Colonic mucosa (tissue), 4 donors: ENCODE results near the gene GARIN3. TPM values are rescaled to one million over a fixed set of nuclear protein-coding genes. Genes with fewer than 3 reads are reported as not detected.

ENCODE experiments used
- DNase-seq: peaks from one replicate; pipeline ENCODE4 v3.0.0-alpha.2; 2020
- H3K27ac ChIP-seq: fragments of 200-600 bp; one replicate; pipeline ENCODE4 v1.8.0; 2021
- H3K27me3 ChIP-seq: fragments of 200-600 bp; one replicate; pipeline ENCODE4 v1.8.0; 2021
- H3K36me3 ChIP-seq: fragments of 200-600 bp; one replicate; pipeline ENCODE4 v1.8.0; 2021
- H3K4me1 ChIP-seq: fragments of 200-600 bp; one replicate; pipeline ENCODE4 v1.8.0; 2021; ENCODE audit warnings: mild to moderate bottlenecking
- H3K4me3 ChIP-seq: fragments of 200-600 bp; one replicate; pipeline ENCODE4 v1.8.0; 2021
- H3K9ac ChIP-seq, 2 donors: one replicate each; pipeline ENCODE4 v1.7.0; 2013; ENCODE audit warnings: control low read depth in 2 of 2, low read depth in 2 of 2, low read length in 2 of 2
- H3K9me3 ChIP-seq: fragments of 200-600 bp; one replicate; pipeline ENCODE4 v1.8.0; 2021
- intact Hi-C: fragments of 100-400 bp; cut with DNase I; formaldehyde crosslinking; loops from one replicate; pipeline ENCODE4 v1.14.1; 2022
- total RNA-seq, 2 donors: library from RNA; stranded (reverse); fragmentation: NEBNext Ultra II Directional in 1 of 2; extraction: Animal tissue kit (Norgen Biotek cat#: 25700) in 1 of 2; gene quantifications; one replicate each; pipeline ENCODE4 v1.2.1, GENCODE V29; 2021
- TF ChIP-seq, protein P1 (sequence below): fragments of 200-600 bp; IDR thresholded peaks from one replicate; pipeline ENCODE4 v1.8.0; 2022; ENCODE audit warnings: antibody characterized with exemption, mild to moderate bottlenecking
- donor health status: healthy.
- donor health status: DM: no; HTN: no; CAD: no.
- donor health status: DM: no; HTN: no; CAD: no.

GARIN3 gene
- total RNA-seq, 2 donors from 2014 or later, result not detected

DNA sequence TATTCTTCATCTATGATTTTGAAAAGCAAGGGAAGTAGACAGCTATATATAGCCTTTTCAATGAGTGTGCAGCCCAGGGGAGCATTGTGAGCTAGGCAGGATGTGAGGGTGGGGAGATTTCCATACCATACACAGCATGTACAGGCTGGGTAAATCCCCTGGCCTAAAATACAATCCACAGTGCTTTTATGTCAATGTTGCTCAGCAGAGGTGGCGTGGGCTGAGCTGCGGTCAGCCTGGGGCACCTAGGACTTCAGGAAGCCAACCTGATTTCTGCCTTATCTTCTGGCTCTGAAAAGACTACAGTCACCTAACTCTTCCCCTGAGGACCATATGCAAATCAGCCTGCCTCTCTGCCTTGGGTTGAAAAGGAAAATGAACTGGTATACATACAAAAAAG, 6.3 kb upstream of the GARIN3 start:
- Histone ChIP-seq H3K27ac (no peak overlapping the region), H3K9ac (no peak overlapping the region), H3K4me1 (no peaks in the 10 kb centered on the region), H3K9me3 (no peaks in the 10 kb centered on the region), H3K27me3 (no peaks in the 10 kb centered on the region), H3K36me3 (no peaks in the 10 kb centered on the region), H3K4me3 (no peak overlapping the region)
- intact Hi-C loops, result no loop called here
- no peak for DNase-seq
- TF ChIP-seq, protein P1, sequence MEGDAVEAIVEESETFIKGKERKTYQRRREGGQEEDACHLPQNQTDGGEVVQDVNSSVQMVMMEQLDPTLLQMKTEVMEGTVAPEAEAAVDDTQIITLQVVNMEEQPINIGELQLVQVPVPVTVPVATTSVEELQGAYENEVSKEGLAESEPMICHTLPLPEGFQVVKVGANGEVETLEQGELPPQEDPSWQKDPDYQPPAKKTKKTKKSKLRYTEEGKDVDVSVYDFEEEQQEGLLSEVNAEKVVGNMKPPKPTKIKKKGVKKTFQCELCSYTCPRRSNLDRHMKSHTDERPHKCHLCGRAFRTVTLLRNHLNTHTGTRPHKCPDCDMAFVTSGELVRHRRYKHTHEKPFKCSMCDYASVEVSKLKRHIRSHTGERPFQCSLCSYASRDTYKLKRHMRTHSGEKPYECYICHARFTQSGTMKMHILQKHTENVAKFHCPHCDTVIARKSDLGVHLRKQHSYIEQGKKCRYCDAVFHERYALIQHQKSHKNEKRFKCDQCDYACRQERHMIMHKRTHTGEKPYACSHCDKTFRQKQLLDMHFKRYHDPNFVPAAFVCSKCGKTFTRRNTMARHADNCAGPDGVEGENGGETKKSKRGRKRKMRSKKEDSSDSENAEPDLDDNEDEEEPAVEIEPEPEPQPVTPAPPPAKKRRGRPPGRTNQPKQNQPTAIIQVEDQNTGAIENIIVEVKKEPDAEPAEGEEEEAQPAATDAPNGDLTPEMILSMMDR, result no peak

DNA sequence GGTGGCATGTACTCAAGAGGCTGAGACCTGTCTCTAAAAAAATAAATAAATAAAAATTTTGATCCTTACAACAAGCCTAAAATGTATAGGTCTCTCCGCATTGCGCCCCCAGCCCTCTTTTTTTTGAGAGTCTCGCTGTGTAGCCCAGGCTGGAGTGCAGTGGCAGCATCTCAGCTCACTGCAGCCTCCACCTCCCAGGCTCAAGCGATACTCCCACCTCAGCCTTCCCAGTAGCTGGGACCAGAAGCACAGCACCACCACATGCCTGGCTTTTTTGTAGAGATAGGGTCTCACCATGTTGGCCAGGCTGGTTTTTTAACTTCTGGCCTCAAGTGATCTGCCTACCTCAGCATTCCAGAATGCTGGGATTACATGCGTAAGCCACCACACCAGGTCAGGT, 2.2 kb upstream of the GARIN3 start:
- Histone ChIP-seq H3K4me3 (no peak overlapping the region), H3K27ac (no peak overlapping the region), H3K9ac (no peak overlapping the region), H3K9me3 (no peaks in the 10 kb centered on the region), H3K36me3 (no peaks in the 10 kb centered on the region), H3K4me1 (no peaks in the 10 kb centered on the region), H3K27me3 (no peaks in the 10 kb centered on the region)
- intact Hi-C loops, result no loop called here
- TF ChIP-seq, protein P1, result no peak
- DNase-seq, result no peak

DNA sequence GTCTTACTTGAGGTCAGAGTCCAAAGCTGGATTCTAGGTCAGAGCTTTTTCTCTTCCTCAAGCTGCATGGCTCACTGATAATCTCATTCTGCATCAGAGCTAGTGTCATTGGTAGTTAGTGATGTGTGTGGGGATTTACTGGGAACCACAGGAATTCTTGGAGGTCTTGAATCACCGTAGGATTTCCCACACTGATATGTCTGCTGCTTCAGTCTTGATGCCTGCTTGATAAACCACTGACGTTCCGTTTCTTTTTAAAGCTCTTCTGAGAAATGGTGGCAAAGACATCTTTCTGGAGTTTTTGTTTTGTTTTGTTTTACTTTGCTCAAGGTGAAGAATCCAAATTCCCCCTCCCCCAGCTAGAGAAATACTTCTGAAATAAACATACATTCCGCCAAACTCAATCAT, 1.2 kb upstream of the GARIN3 start:
- TF ChIP-seq, protein P1, result no peak
- Histone ChIP-seq H3K36me3 (no peaks in the 10 kb centered on the region), H3K27ac (no peak overlapping the region), H3K9ac (no peak overlapping the region), H3K9me3 (no peaks in the 10 kb centered on the region), H3K4me1 (no peaks in the 10 kb centered on the region), H3K27me3 (no peaks in the 10 kb centered on the region), H3K4me3 (no peak overlapping the region)
- intact Hi-C loops, result no loop called here
- DNase-seq, result no peak

DNA sequence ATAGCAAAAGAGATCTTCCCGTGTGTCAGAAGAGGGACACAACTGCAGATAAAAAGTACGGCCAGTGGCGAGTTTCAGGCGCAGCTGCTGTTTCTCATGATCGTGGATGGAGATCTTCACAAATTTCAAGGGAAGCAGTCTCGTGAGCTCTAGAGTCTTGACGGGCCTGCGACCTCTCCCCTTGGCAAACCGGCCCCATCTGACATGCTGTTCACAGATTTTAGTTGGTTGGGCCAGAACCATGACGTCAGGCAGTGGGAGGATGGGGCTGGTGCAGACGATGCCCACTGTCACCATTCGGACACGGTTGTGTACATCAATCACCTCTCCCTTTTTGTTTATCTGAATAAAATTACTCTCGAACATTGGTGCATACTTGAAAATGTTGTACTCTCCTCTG, 396 bp downstream of the GARIN3 start:
- DNase-seq, result no peak
- Histone ChIP-seq H3K27me3 (no peaks in the 10 kb centered on the region), H3K4me1 (no peaks in the 10 kb centered on the region), H3K9ac (no peak overlapping the region), H3K9me3 (no peaks in the 10 kb centered on the region), H3K27ac (no peak overlapping the region), H3K4me3 (no peak overlapping the region), H3K36me3 (no peaks in the 10 kb centered on the region)
- TF ChIP-seq, protein P1, result no peak
- intact Hi-C loops, result no loop called here

DNA sequence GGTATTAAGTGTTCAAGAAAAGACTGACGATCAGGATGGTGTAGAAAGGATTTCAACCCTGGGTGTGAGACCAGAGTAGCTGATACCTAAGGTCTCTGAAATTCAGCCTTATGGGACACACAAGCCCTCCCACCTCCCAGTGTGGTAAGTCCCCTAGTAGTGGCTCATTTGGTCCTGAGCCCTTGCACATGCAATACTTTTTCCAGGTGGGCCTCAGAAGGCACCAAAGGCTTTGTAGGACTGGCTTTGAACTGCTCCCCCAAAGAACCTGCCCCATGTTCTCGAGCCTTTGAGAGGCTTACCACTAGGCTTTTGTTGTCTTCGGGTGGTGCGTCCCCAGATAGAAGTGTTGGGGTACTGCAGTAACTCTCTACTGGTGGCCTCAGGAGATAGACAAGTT, 803 bp downstream of the GARIN3 start:
- Histone ChIP-seq H3K27me3 (no peaks in the 10 kb centered on the region), H3K9me3 (no peaks in the 10 kb centered on the region), H3K36me3 (no peaks in the 10 kb centered on the region), H3K9ac (no peak overlapping the region), H3K27ac (no peak overlapping the region), H3K4me3 (no peak overlapping the region), H3K4me1 (no peaks in the 10 kb centered on the region)
- DNase-seq, result no peak
- TF ChIP-seq, protein P1, result no peak
- intact Hi-C loops, result no loop called here

DNA sequence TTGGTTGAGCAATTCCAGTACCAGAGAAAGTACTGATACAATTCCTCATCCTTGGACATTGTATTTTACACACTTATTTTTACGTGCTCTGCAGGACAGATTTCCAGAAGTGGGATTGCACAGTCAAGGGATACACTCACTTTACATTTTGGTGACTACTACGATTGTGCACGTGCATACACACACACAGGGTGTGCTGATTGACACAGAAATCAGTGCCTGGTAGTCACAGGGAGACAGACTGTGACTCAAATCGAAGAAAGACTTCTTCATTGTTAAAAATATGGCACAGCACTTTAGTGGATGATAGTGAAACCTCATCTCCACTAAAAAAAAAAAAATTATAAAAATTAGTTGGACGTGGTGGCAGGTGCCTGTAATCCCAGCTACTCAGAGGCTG, 1.5 kb downstream of the GARIN3 start:
- TF ChIP-seq, protein P1, result no peak

More for the DNA sequence above, 1.5 kb downstream of the GARIN3 start:
- Histone ChIP-seq H3K9ac (no peak overlapping the region), H3K9me3 (no peaks in the 10 kb centered on the region), H3K36me3 (no peaks in the 10 kb centered on the region), H3K27me3 (no peaks in the 10 kb centered on the region), H3K4me1 (no peaks in the 10 kb centered on the region), H3K27ac (no peak overlapping the region), H3K4me3 (no peak overlapping the region)
- DNase-seq, result no peak
- intact Hi-C loops, result no loop called here
